HG03280 (cell line): Measurements from ENCODE around the gene G6PC3.
"Not testable (repeated sequence)": the region's sequence is repeated elsewhere in the genome, so short reads cannot be mapped to it uniquely, and the experiment has no call there.

Experiments used
- ATAC-seq: cut with Tn5 transposase; IDR thresholded peaks from one replicate; pipeline ENCODE4 v1.9.1; 2021; ENCODE audit warnings: mild to moderate bottlenecking, moderate library complexity; ENCODE audit not compliant: unreplicated experiment

The G6PC3 gene

GRCh38 chr17:44070455-44071197, at the start of gene G6PC3:
TSS of gene G6PC3 (plus strand) at chr17:44070735. CDS start at chr17:44070966, 231 bp downstream.
- ATAC-seq: peak; percentile 75

GRCh38 chr17:44021227-44021626, 49.3 kb upstream of the G6PC3 start:
- not testable (repeated sequence) for ATAC-seq

- no peak for ATAC-seq
Measured at GRCh38 chr17:44022246-44022645, 48.3 kb upstream of the G6PC3 start.

- ATAC-seq: no peak
Measured at GRCh38 chr17:44023545-44024270, 46.8 kb upstream of the G6PC3 start.

- ATAC-seq: no peak
Measured at GRCh38 chr17:44024271-44024663, 46.3 kb upstream of the G6PC3 start.

- no peak for ATAC-seq
Measured at GRCh38 chr17:44024853-44025252, 45.7 kb upstream of the G6PC3 start.

GRCh38 chr17:44029736-44030135, 40.8 kb upstream of the G6PC3 start:
- no peak for ATAC-seq

- no peak for ATAC-seq
Measured at GRCh38 chr17:44030482-44030881, 40.1 kb upstream of the G6PC3 start.

GRCh38 chr17:44033861-44034408, 36.6 kb upstream of the G6PC3 start:
- ATAC-seq: no peak

- not testable (repeated sequence) for ATAC-seq
Measured at GRCh38 chr17:44034688-44035087, 35.8 kb upstream of the G6PC3 start.

- no peak for ATAC-seq
Measured at GRCh38 chr17:44037471-44037870, 33.1 kb upstream of the G6PC3 start.

- ATAC-seq: no peak
Measured at GRCh38 chr17:44038604-44039011, 31.9 kb upstream of the G6PC3 start.

- ATAC-seq: no peak
Measured at GRCh38 chr17:44039829-44040635, 30.5 kb upstream of the G6PC3 start.

GRCh38 chr17:44043272-44043696, 27.3 kb upstream of the G6PC3 start:
- no peak for ATAC-seq

- no peak for ATAC-seq
Measured at GRCh38 chr17:44044071-44044470, 26.5 kb upstream of the G6PC3 start.

GRCh38 chr17:44045486-44045885, 25.0 kb upstream of the G6PC3 start:
- ATAC-seq: no peak

- not testable (repeated sequence) for ATAC-seq
Measured at GRCh38 chr17:44046893-44047292, 23.6 kb upstream of the G6PC3 start.

- ATAC-seq: no peak
Measured at GRCh38 chr17:44049294-44050060, 21.1 kb upstream of the G6PC3 start.

- no peak for ATAC-seq
Measured at GRCh38 chr17:44053125-44053872, 17.2 kb upstream of the G6PC3 start.
